ENCODE data around the gene PLEKHM3. TPM values are rescaled to one million over a fixed set of nuclear protein-coding genes. Genes with fewer than 3 reads are reported as not detected.

PLEKHM3 gene, protein sequence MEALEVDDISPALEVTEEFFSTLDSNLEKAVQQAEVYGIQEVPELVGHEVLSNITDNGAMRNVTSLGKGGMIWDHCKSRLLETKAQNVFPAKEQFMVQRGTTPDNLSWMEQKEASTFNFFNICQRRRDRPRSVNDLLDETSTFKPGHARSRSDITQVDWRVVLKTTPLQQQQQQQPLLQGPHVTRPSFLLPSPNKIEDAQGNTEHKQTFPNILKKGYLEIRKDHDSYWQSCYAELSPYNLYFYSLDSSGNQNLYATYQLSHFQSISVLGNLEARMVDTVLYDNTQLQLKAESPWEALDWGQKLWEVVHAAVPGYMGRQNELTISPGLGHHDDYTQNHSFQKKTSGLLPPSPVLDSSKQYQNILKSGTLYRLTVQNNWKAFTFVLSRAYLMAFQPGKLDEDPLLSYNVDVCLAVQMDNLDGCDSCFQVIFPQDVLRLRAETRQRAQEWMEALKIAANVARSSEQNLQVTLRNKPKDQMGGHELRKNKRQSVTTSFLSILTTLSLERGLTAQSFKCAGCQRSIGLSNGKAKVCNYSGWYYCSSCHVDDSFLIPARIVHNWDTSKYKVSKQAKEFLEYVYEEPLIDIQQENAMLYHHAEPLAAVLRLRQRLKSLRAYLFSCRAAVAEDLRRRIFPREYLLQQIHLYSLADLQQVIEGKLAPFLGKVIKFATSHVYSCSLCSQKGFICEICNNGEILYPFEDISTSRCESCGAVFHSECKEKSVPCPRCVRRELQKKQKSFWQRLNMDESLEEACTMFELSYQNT
- total RNA-seq: 10 to 100 TPM in 1 of 2 donors, 1 to 10 TPM in 1; 8.2 to 10.7 TPM
- long read RNA-seq, partial matches to known transcripts: 0 of 3 reads
- long read RNA-seq, other reads (novel, unspliced or antisense): 3 of 3 reads

- intact Hi-C loops (cut with DNase I): no loop called here
- DNase-seq: peak; percentile 88
- ATAC-seq: peak; percentile 97
Observed at GRCh38 chr2:208025037-208025813, at the start of gene PLEKHM3. Gene PLEKHM3 (minus strand): TSS chr2:208025527. CDS start chr2:208001639, 23,888 bp downstream.

- ATAC-seq (peak in 1 of 2 donors; percentile 38), DNase-seq (no peak)
- intact Hi-C loops (cut with DNase I): loop anchor here (5.0 to 10.0 kb wide), 2 partner anchors 330 to 332 kb away; no protein-coding TSS in a partner anchor
Observed at GRCh38 chr2:208074610-208075356, 49.5 kb upstream of the PLEKHM3 start.

DNA sequence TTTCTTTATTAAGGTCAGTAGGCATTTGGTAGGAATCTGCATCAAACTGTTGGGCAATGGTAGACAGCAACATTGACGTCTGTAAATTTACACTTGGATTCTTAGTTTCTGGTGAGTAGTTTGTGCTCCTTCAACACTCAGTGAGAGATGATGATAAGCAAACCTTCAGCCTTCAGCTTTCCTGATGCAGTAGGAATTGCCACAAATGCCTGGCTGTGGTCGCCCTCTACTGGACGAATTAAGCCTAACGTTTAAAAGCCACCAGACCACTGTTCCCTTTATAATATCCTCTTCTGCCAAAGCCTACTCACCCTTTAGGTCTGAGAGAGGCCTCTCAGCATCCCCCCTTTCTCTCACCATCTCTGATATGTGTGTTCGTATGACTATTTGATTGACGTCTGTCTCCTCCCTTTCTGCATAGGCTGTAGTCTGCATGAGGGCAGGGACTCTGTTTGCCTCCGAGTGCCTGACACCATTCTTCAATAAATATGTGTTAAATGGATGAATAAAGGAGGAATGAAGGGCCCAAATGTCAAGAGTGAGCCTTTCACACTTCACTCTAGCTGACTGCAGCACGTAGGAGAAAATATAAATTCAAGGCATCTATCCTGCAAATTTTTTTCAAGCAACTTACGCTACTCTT lies 47.0 kb upstream of the PLEKHM3 start:
- intact Hi-C loops (cut with DNase I): loop anchor here (5.0 to 10.0 kb wide), 2 partner anchors 328 to 330 kb away; no protein-coding TSS in a partner anchor
- DNase-seq (peak; percentile 51), ATAC-seq (peak; percentile 78 to 85)

- no peak for ATAC-seq
- intact Hi-C loops (cut with DNase I): no loop called here
Observed at GRCh38 chr2:208069186-208069585, 43.9 kb upstream of the PLEKHM3 start.

DNA sequence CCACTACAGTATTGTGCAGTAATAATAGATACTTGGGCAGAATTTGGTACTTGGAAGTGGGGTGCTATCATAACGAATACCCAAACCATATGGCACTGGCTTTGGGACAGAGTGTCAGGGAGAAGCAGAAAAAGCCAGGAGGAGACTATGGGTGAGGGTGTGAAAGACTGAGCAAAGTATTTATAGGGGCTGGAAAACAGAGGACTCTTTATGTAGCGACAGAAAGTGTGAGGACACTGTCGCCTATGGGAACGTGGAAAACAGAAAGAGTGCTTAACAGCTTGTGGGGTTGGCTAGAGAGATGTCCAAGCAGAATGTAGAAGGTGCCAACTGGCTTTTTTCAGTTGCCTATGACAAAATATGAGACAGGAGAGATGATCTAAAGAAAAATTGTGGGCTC lies 40.7 kb upstream of the PLEKHM3 start:
- ATAC-seq (no peak), DNase-seq (no peak)
- intact Hi-C loops (cut with DNase I): no loop called here

More at GRCh38 chr2:208069186-208069585, 43.9 kb upstream of the PLEKHM3 start:
- DNase-seq: no peak

GRCh38 chr2:208065476-208065875 lies 40.1 kb upstream of the PLEKHM3 start:
- DNase-seq (no peak), ATAC-seq (no peak)
- intact Hi-C loops (cut with DNase I): no loop called here

GRCh38 chr2:208064220-208064961 lies 39.1 kb upstream of the PLEKHM3 start:
- ATAC-seq (no peak), DNase-seq (no peak)
- intact Hi-C loops (cut with DNase I): no loop called here

DNA sequence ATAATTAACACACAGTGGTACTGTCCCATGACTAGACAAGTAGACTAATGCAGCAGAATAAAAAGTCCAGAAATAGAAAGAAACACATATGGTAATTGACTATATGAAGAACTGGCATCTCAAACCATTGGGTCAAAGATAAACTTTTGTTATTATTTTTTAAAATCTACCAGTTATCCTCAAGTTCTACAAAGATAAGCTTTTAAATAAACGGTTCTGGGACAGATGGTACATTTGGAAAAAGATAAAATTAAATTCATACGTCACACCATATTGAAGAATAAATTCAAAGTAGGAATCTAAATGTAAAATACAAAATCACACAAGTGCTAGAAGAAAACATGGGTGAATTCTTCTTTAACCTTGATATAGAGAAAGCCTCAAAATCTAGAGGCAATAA lies 37.6 kb upstream of the PLEKHM3 start:
- ATAC-seq (no peak), DNase-seq (no peak)
- intact Hi-C loops (cut with DNase I): no loop called here

GRCh38 chr2:208062113-208062512 lies 36.8 kb upstream of the PLEKHM3 start:
- ATAC-seq (no peak), DNase-seq (no peak)
- intact Hi-C loops (cut with DNase I): no loop called here

DNA sequence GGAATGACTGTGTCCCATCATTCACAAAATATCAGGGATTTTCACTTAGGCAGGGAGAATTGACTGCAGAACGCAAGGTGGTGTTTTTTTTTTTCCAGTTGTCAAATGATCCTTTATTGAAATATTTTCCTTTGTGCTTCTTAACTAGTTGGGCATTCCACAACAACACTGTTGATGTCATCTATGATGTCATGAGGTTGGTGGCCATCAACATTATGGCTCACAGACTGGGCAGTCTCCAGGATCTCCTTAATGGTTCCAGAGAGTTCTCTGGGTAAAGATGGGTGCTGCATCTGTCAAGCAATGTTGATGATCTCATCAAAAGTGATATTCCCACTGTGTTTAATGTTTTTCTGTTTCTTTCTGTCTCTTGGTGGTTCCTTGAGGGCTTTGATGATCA lies 31.8 kb upstream of the PLEKHM3 start:
- intact Hi-C loops (cut with DNase I): no loop called here
- DNase-seq: no peak
- no peak for ATAC-seq

DNA sequence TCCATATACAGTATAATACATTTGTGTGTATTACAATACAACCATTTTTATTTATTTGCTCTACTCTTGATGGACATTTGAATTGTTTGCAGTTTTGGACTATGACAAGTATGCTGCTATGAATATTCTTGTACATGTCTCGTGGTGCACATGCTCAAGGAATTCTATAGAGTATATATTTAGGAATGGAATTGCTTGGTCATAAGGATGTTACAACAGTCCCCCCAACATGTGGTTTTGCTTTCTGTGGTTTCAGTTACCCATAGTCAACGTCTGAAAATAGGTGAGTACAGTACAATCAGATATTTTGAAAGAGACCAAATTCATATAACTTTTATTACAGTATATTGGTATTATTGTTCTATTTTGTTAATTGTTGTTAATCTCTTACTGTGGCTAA lies 24.1 kb upstream of the PLEKHM3 start:
- intact Hi-C loops (cut with DNase I): loop anchor here in 1 of 2 donors (10.0 kb wide), 1 partner anchor 305 kb away; no protein-coding TSS in a partner anchor
- DNase-seq (no peak), ATAC-seq (no peak)

GRCh38 chr2:208049006-208049405 lies 23.7 kb upstream of the PLEKHM3 start:
- ATAC-seq (no peak), DNase-seq (no peak)
- intact Hi-C loops (cut with DNase I): loop anchor here in 1 of 2 donors (10.0 kb wide), 1 partner anchor 304 kb away; no protein-coding TSS in a partner anchor

- DNase-seq (no peak), ATAC-seq (no peak)
- intact Hi-C loops (cut with DNase I): loop anchor here in 1 of 2 donors (10.0 kb wide), 1 partner anchor 303 kb away; no protein-coding TSS in a partner anchor
Observed at GRCh38 chr2:208047840-208048239, 22.5 kb upstream of the PLEKHM3 start.

DNA sequence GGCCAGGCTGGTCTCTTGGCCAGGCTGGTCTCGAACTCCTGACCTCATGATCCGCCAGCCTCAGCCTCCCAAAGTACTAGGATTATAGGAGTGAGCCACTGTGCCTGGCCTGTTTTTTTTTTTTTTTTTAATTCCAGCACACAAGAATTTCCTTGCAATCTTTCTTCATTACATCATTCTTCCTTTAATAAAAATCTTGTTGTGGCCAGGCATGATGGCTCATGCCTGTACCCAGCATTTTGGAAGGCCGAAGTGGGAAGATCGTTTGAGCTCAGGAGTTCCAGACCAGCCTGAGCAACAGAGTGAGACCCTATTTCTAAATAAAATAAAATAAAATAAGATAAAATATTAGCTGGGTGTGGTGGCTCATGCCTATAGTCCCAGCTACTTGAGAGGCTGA lies 21.4 kb upstream of the PLEKHM3 start:
- ATAC-seq (no peak), DNase-seq (no peak)
- intact Hi-C loops (cut with DNase I): loop anchor here in 1 of 2 donors (10.0 kb wide), 1 partner anchor 302 kb away; no protein-coding TSS in a partner anchor

- no peak for DNase-seq
- intact Hi-C loops (cut with DNase I): loop anchor here in 1 of 2 donors (10.0 kb wide), 1 partner anchor 298 kb away; no protein-coding TSS in a partner anchor
- ATAC-seq: no peak
Observed at GRCh38 chr2:208042450-208042849, 17.1 kb upstream of the PLEKHM3 start.

DNA sequence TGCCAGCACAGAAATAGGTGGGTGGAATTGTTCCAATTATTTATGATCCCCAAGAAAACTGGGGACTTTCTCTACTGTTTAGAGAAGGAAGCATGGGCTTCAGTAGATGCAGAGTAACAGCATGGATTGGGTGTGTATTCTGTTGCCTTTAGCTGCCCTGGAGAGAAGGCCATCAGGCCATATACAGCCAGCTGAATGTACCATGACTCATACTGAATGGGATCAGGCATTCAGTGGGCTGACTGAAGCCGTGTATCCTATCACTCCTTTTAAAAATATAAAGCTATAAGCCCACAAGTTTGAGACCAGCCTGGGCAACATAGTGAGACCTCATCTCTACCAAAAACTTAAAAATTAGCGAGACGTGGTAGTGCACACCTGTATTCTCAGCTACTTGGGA lies 16.7 kb upstream of the PLEKHM3 start:
- intact Hi-C loops (cut with DNase I): loop anchor here in 1 of 2 donors (10.0 kb wide), 1 partner anchor 297 kb away; no protein-coding TSS in a partner anchor

More for the DNA sequence above, 16.7 kb upstream of the PLEKHM3 start:
- ATAC-seq (no peak), DNase-seq (no peak)
